LNCAP (cell line): ENCODE results near the gene ATP1B1.

Source experiments
- CTCF ChIP-seq: fragments of 450-650 bp; IDR thresholded peaks from 2 replicates; pipeline ENCODE4 v1.5.1; 2017; ENCODE audit warnings: mild to moderate bottlenecking

Gene ATP1B1

GRCh38 chr1:169120066-169120465 lies 13.6 kb downstream of the ATP1B1 start:
- TF ChIP-seq CTCF = no peak

GRCh38 chr1:169121146-169121923 lies 14.8 kb downstream of the ATP1B1 start:
- no peak for TF ChIP-seq CTCF

- TF ChIP-seq CTCF = no peak
Observed at GRCh38 chr1:169122976-169123375, 16.5 kb downstream of the ATP1B1 start.

GRCh38 chr1:169124459-169124858 lies 18.0 kb downstream of the ATP1B1 start:
- no peak for TF ChIP-seq CTCF

- no peak for TF ChIP-seq CTCF
Observed at GRCh38 chr1:169126335-169126734, 19.8 kb downstream of the ATP1B1 start.

- TF ChIP-seq CTCF = no peak
Observed at GRCh38 chr1:169127305-169127704, 20.8 kb downstream of the ATP1B1 start.

GRCh38 chr1:169128562-169128961 lies 22.1 kb downstream of the ATP1B1 start:
- TF ChIP-seq CTCF = no peak
